Kidney epithelial cell (primary cell): Measurements from ENCODE around the gene PNPLA6. TPM values are rescaled to one million over a fixed set of nuclear protein-coding genes. Genes with fewer than 3 reads are reported as not detected.

Experiments used
- DNase-seq: peaks from one replicate; pipeline ENCODE4 v3.0.0-alpha.2; 2010; ENCODE audit warnings: low read depth
- H3K27me3 ChIP-seq: 2 replicates; pipeline ENCODE4 v1.6.0; 2011; ENCODE audit warnings: low read length; ENCODE audit not compliant: control insufficient read depth, insufficient read depth
- H3K36me3 ChIP-seq: 2 replicates; pipeline ENCODE4 v1.5.1; 2011; ENCODE audit warnings: low read length; ENCODE audit not compliant: control insufficient read depth, insufficient read depth
- H3K4me3 ChIP-seq: 2 replicates; pipeline ENCODE4 v1.5.1; 2011; ENCODE audit warnings: low read depth, mild to moderate bottlenecking, control low read depth, low read length
- total RNA-seq: library from RNA; depleted of rRNA; stranded (reverse); fragments of >200 nt; gene quantifications from 2 replicates; pipeline ENCODE4 v1.2.3, GENCODE V29; 2015
- TF ChIP-seq, protein P1 (sequence below): IDR thresholded peaks from 2 replicates; pipeline ENCODE4 v1.5.1; 2011; ENCODE audit warnings: mild to moderate bottlenecking, moderate library complexity, low read length, control low read depth, inconsistent platforms; ENCODE audit not compliant: insufficient read depth, poor library complexity, severe bottlenecking

Gene PNPLA6
- total RNA-seq, 1 donor from 2014 or later: 134 TPM

GRCh38 chr19:7603919-7604318, 68.4 kb downstream of the PNPLA6 start:
- no peak for DNase-seq
- TF ChIP-seq, protein P1, sequence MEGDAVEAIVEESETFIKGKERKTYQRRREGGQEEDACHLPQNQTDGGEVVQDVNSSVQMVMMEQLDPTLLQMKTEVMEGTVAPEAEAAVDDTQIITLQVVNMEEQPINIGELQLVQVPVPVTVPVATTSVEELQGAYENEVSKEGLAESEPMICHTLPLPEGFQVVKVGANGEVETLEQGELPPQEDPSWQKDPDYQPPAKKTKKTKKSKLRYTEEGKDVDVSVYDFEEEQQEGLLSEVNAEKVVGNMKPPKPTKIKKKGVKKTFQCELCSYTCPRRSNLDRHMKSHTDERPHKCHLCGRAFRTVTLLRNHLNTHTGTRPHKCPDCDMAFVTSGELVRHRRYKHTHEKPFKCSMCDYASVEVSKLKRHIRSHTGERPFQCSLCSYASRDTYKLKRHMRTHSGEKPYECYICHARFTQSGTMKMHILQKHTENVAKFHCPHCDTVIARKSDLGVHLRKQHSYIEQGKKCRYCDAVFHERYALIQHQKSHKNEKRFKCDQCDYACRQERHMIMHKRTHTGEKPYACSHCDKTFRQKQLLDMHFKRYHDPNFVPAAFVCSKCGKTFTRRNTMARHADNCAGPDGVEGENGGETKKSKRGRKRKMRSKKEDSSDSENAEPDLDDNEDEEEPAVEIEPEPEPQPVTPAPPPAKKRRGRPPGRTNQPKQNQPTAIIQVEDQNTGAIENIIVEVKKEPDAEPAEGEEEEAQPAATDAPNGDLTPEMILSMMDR: no peak
- Histone ChIP-seq H3K4me3 (no peak overlapping the region), H3K27me3 (no peaks in the 10 kb centered on the region), H3K36me3 (no peaks in the 10 kb centered on the region)

DNA sequence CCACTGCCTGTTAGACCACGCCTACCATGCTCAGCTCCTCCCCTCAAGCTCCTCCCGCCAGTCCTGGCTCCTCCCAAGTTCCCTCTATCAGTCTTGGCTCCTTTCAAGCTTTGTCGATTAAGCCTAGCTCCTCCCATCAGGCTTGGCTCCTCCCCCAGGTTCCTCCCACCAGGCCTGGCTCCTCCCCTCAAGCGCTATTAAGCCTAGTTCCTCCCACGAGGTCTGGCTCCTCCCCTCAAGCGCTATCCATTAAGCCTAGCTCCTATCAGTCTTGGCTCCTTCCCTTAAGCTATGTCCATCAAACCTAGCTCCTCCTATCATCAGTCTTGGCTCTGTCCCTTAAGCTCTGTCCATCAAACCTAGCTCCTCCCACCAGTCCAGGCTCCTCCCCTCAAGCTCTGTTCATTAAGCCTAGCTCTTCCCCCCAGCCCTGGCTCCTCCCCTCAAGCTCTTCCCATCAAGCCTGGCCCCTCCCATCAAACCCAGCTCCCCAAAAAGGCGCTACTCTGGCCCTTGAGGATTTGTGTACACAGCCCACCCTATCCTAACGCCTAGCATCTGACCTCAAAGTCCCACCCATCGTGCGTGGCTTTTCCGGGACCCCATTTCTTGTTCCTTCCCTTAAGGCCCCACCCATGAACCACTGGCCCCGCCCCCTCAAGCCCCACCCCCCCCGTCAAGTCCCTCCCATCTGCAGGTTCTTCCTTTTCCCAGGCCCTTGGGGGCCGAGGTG, 70.1 kb downstream of the PNPLA6 start:
- H3K36me3 ChIP-seq: no peaks in the 10 kb centered on the region
- TF ChIP-seq, protein P1: no peak
- no peak for DNase-seq
- no peaks in the 10 kb centered on the region for H3K27me3 ChIP-seq
- no peak overlapping the region for H3K4me3 ChIP-seq

- no peak for DNase-seq
- Histone ChIP-seq H3K36me3 (no peaks in the 10 kb centered on the region), H3K27me3 (no peaks in the 10 kb centered on the region), H3K4me3 (no peak overlapping the region)
- TF ChIP-seq, protein P1: no peak
These were observed 70.8 kb downstream of the PNPLA6 start for GRCh38 chr19:7606289-7606688.

DNA sequence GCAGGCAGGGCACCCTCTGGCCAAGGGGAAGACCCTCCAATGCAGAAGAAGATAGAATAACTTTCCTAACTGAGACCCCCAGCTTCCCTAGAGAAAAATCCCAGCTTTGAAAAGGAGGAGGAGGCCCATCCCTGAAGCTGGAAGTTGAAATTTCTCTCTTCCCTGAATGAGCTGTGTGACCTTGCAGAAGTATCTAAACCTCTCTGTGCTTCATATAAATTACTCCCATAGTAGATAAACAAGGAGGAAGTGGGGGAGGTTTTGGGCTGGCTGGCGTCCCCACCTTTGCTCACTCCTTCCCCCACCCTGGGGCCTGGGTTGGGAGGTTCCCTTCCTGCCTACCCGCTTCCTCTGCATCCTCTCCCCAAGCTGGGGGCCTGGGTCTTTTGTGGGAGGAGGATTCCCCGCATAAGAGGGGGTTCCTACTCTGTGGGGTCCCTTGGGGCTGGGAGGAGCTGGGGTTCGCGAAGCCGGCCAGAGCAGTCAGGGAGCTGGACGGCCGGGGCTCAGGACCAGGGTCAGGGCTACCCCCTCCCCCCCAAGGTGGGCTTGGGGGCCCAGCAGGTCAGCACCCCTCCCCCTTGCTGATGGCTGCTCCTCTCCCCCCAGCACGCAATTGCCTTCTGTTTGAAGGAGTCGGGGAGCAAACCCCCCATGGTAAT, 71.8 kb downstream of the PNPLA6 start:
- no peak overlapping the region for H3K4me3 ChIP-seq
- no peak for DNase-seq
- no peaks in the 10 kb centered on the region for H3K36me3 ChIP-seq
- H3K27me3 ChIP-seq: no peaks in the 10 kb centered on the region
- TF ChIP-seq, protein P1: no peak

DNA sequence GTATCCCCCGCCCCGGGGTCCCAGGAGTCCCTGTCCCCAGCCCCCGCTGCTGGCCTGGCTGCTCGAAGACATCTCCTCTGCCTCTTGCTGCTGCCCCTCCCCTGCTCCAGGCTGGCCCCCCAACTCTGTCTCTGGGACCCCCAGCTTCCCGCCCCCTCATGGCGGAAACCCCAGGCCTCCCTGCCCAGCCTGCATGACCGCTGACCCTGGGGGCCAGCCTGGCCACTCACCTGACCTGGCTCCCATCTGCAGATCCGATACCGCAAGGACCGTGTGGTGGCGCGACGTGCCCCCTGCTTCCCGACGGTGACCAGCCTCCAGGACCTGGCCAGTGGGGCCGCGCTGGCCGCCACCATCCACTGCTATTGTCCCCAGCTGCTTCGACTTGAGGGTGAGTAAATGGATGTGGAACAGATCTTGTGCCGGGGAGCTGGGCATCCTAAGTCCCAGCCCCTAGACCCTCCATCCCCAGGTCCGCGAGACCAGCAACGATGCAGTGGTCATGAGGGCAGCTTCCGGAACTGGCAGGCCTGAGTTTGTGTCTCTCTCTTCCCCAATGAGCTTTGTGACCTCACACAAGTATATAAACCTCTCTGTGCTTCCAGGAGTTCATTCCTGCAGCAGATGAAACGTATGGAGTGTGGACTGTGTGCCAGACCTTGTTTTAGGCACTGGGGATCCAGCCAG, 72.5 kb downstream of the PNPLA6 start:
- no peak overlapping the region for H3K4me3 ChIP-seq
- no peaks in the 10 kb centered on the region for H3K27me3 ChIP-seq
- no peak for DNase-seq
- H3K36me3 ChIP-seq: no peaks in the 10 kb centered on the region
- TF ChIP-seq, protein P1: no peak
